NCI-H1417 treated with DMSO at 0.1 percent for 48 hours (cell line): ENCODE results near the gene USP17L25.
"Not testable (repeated sequence)": the region's sequence is repeated elsewhere in the genome, so short reads cannot be mapped to it uniquely, and the experiment has no call there.

Source experiments
- DNase-seq: peaks from one replicate; lab custom pipeline; 2025; lab: John Stamatoyannopoulos, UW

USP17L25 gene

GRCh38 chr4:9329611-9330010 lies at the start of gene USP17L25:
USP17L25 (plus strand) TSS chr4:9329911; CDS start chr4:9329911, 0 bp downstream.
- DNase-seq, result not testable (repeated sequence)

GRCh38 chr4:9324191-9324590 lies 5.5 kb upstream of the USP17L25 start:
- DNase-seq, result not testable (repeated sequence)

- DNase-seq, result not testable (repeated sequence)
These were observed 4.8 kb upstream of the USP17L25 start, which contains the start of gene USP17L24 for GRCh38 chr4:9324865-9325264. USP17L24 (plus strand) TSS chr4:9325165; CDS start chr4:9325165, 0 bp downstream.

GRCh38 chr4:9334358-9334757 lies 4.6 kb downstream of the USP17L25 start, which contains the start of gene USP17L26:
USP17L26 (plus strand) TSS chr4:9334658; CDS start chr4:9334658, 0 bp downstream.
- DNase-seq, result not testable (repeated sequence)

- not testable (repeated sequence) for DNase-seq
These were observed 9.4 kb downstream of the USP17L25 start, which contains the start of gene USP17L5 for GRCh38 chr4:9339103-9339502. USP17L5 (plus strand) TSS chr4:9339403; CDS start chr4:9339403, 0 bp downstream.

- not testable (repeated sequence) for DNase-seq
These were observed 14.1 kb downstream of the USP17L25 start, which contains the start of gene USP17L27 for GRCh38 chr4:9343848-9344247. USP17L27 (plus strand) TSS chr4:9344148; CDS start chr4:9344148, 0 bp downstream.

GRCh38 chr4:9348593-9348992 lies 18.9 kb downstream of the USP17L25 start, which contains the start of gene USP17L28:
USP17L28 (plus strand) TSS chr4:9348893; CDS start chr4:9348893, 0 bp downstream.
- not testable (repeated sequence) for DNase-seq

- DNase-seq, result not testable (repeated sequence)
These were observed 21.2 kb downstream of the USP17L25 start for GRCh38 chr4:9350866-9351265.

- DNase-seq, result not testable (repeated sequence)
These were observed 23.6 kb downstream of the USP17L25 start, which contains the start of gene USP17L29 for GRCh38 chr4:9353338-9353737. USP17L29 (plus strand) TSS chr4:9353638; CDS start chr4:9353638, 0 bp downstream.

GRCh38 chr4:9362829-9363228 lies 33.1 kb downstream of the USP17L25 start, which contains the start of gene USP17L30:
USP17L30 (plus strand) TSS chr4:9363129; CDS start chr4:9363129, 0 bp downstream.
- not testable (repeated sequence) for DNase-seq

GRCh38 chr4:9379881-9380280 lies 50.2 kb downstream of the USP17L25 start:
- not testable (repeated sequence) for DNase-seq
